H9 (cell line): Measurements from ENCODE around the gene CHTOP. TPM values are rescaled to one million over a fixed set of nuclear protein-coding genes. Genes with fewer than 3 reads are reported as not detected.

Experiments used
- DNase-seq: peaks from one replicate; pipeline ENCODE4 v3.0.0-alpha.2; 2017
- H2AFZ ChIP-seq: one replicate; pipeline ENCODE4 v1.6.1; 2013; ENCODE audit warnings: mild to moderate bottlenecking, low read length, control low read depth, moderate library complexity
- H2AK5ac ChIP-seq: 2 replicates; pipeline ENCODE4 v1.6.1; 2013; ENCODE audit warnings: low read length, control low read depth, mixed read lengths; ENCODE audit not compliant: insufficient read length
- H2BK120ac ChIP-seq: one replicate; pipeline ENCODE4 v1.6.1; 2013; ENCODE audit warnings: low read depth, mild to moderate bottlenecking, low read length, control low read depth, inconsistent platforms; ENCODE audit not compliant: poor library complexity, severe bottlenecking
- H2BK12ac ChIP-seq: 2 replicates; pipeline ENCODE4 v1.6.1; 2013; ENCODE audit warnings: low read length, control low read depth, mixed read lengths, low read depth; ENCODE audit not compliant: insufficient read length
- H2BK15ac ChIP-seq: 2 replicates; pipeline ENCODE4 v1.6.1; 2013; ENCODE audit warnings: low read depth, low read length, control low read depth
- H2BK20ac ChIP-seq: one replicate; pipeline ENCODE4 v1.6.1; 2013; ENCODE audit warnings: low read depth, mild to moderate bottlenecking, low read length, control low read depth, inconsistent platforms; ENCODE audit not compliant: poor library complexity, severe bottlenecking
- H2BK5ac ChIP-seq: 2 replicates; pipeline ENCODE4 v1.6.1; 2013; ENCODE audit warnings: low read length, control low read depth, mixed read lengths; ENCODE audit not compliant: insufficient read length
- H3K14ac ChIP-seq: 2 replicates; pipeline ENCODE4 v1.6.1; 2013; ENCODE audit warnings: low read length, control low read depth; ENCODE audit not compliant: insufficient read depth
- H3K18ac ChIP-seq: 2 replicates; pipeline ENCODE4 v1.6.1; 2013; ENCODE audit warnings: low read depth, mild to moderate bottlenecking, mixed read lengths, low read length, control low read depth; ENCODE audit not compliant: insufficient read length
- H3K23ac ChIP-seq: 2 replicates; pipeline ENCODE4 v1.6.1; 2013; ENCODE audit warnings: low read length, control low read depth, mixed read lengths, low read depth; ENCODE audit not compliant: insufficient read length
- H3K23me2 ChIP-seq: 2 replicates; pipeline ENCODE4 v1.6.1; 2013; ENCODE audit warnings: low read depth, mild to moderate bottlenecking, mixed read lengths, low read length, control low read depth; ENCODE audit not compliant: insufficient read length, poor library complexity, severe bottlenecking
- H3K27ac ChIP-seq: 2 replicates; pipeline ENCODE4 v1.5.1; 2013; ENCODE audit warnings: low read length, control low read depth, mixed read lengths, low read depth; ENCODE audit not compliant: insufficient read length
- H3K27me3 ChIP-seq: 2 replicates; pipeline ENCODE4 v1.6.1; 2013; ENCODE audit warnings: low read length, control low read depth, inconsistent platforms; ENCODE audit not compliant: insufficient read depth
- H3K4ac ChIP-seq: 2 replicates; pipeline ENCODE4 v1.6.1; 2013; ENCODE audit warnings: low read depth, mild to moderate bottlenecking, control low read depth, inconsistent platforms, low read length, moderate library complexity
- H3K4me1 ChIP-seq: 2 replicates; pipeline ENCODE4 v1.6.1; 2013; ENCODE audit warnings: low read length, control low read depth, inconsistent platforms; ENCODE audit not compliant: insufficient read depth
- H3K4me2 ChIP-seq: 2 replicates; pipeline ENCODE4 v1.6.1; 2013; ENCODE audit warnings: low read length, control low read depth, mixed read lengths; ENCODE audit not compliant: insufficient read length, insufficient read depth
- H3K56ac ChIP-seq: 2 replicates; pipeline ENCODE4 v1.6.1; 2013; ENCODE audit warnings: low read depth, mild to moderate bottlenecking, mixed read lengths, low read length, control low read depth; ENCODE audit not compliant: insufficient read length
- H3K79me1 ChIP-seq: 2 replicates; pipeline ENCODE4 v1.6.1; 2013; ENCODE audit warnings: low read depth, mild to moderate bottlenecking, moderate library complexity, low read length, control low read depth, inconsistent platforms; ENCODE audit not compliant: insufficient read depth, poor library complexity, severe bottlenecking
- H3K79me2 ChIP-seq: 2 replicates; pipeline ENCODE4 v1.6.1; 2013; ENCODE audit warnings: low read length, control low read depth, inconsistent platforms; ENCODE audit not compliant: insufficient read depth
- H3K9ac ChIP-seq: 2 replicates; pipeline ENCODE4 v1.6.1; 2013; ENCODE audit warnings: low read length, control low read depth, mixed read lengths; ENCODE audit not compliant: insufficient read length; ENCODE audit errors: extremely low read depth
- H3K9me3 ChIP-seq: one replicate; pipeline ENCODE4 v1.6.1; 2013; ENCODE audit warnings: low read depth, low read length, inconsistent platforms; ENCODE audit not compliant: control insufficient read depth
- H3T11ph ChIP-seq: one replicate; pipeline ENCODE4 v1.6.1; 2013; ENCODE audit warnings: mild to moderate bottlenecking, low read length, control low read depth, inconsistent platforms
- H4K20me1 ChIP-seq: one replicate; pipeline ENCODE4 v1.6.1; 2013; ENCODE audit not compliant: control insufficient read depth, insufficient read length, insufficient read depth
- H4K5ac ChIP-seq: 2 replicates; pipeline ENCODE4 v1.6.1; 2013; ENCODE audit warnings: low read depth, mild to moderate bottlenecking, mixed read lengths, low read length, control low read depth; ENCODE audit not compliant: insufficient read length
- H4K8ac ChIP-seq: replicated peaks from 2 replicates; pipeline ENCODE4 v1.6.1; 2013; ENCODE audit warnings: low read length, control low read depth, mixed read lengths, low read depth; ENCODE audit not compliant: insufficient read length
- H4K91ac ChIP-seq: 2 replicates; pipeline ENCODE4 v1.6.1; 2013; ENCODE audit warnings: low read depth, mild to moderate bottlenecking, moderate library complexity, mixed read lengths, low read length, control low read depth; ENCODE audit not compliant: insufficient read length
- H3K27ac Mint-ChIP-seq, 3 experiments: 2 replicates in 2 of 3; 3 replicates in 1 of 3; pipeline ENCODE4 v1.8.0; 2020 to 2021; ENCODE audit warnings: mixed read lengths in 3 of 3, mild to moderate bottlenecking in 1 of 3, moderate library complexity in 1 of 3
- H3K27me3 Mint-ChIP-seq: 2 replicates; pipeline ENCODE4 v1.8.0; 2021; ENCODE audit warnings: low read depth, mild to moderate bottlenecking, moderate library complexity, mixed read lengths
- H3K36me3 Mint-ChIP-seq, 3 experiments: 2 replicates in 2 of 3; 3 replicates in 1 of 3; pipeline ENCODE4 v1.8.0; 2020 to 2021; ENCODE audit warnings: low read depth in 3 of 3, mixed read lengths in 3 of 3; ENCODE audit not compliant: insufficient read depth in 1 of 3
- H3K4me1 Mint-ChIP-seq, 2 experiments: 2 replicates each; pipeline ENCODE4 v1.8.0; 2020; ENCODE audit warnings: mixed read lengths in 2 of 2
- H3K4me3 Mint-ChIP-seq, 2 experiments: 2 replicates in 1 of 2; 3 replicates in 1 of 2; pipeline ENCODE4 v1.8.0; 2020 to 2021; ENCODE audit warnings: mild to moderate bottlenecking in 2 of 2, mixed read lengths in 2 of 2, moderate library complexity in 1 of 2
- H3K9me3 Mint-ChIP-seq, 2 experiments: 2 replicates in 1 of 2; 3 replicates in 1 of 2; pipeline ENCODE4 v1.8.0; 2020; ENCODE audit warnings: mild to moderate bottlenecking in 2 of 2, mixed read lengths in 2 of 2, moderate library complexity in 1 of 2
- WGBS: extraction: QIAGEN DNeasy Blood & Tissue Kit; methylation state at CpG from one replicate; pipeline ENCODE4 v1.1.7; 2013; ENCODE audit warnings: missing lambda C conversion rate, low lambda C conversion rate, mixed read lengths; ENCODE audit not compliant: insufficient read length; ENCODE audit errors: extremely low coverage; 5-methylcytosine and 5-hydroxymethylcytosine counted together
- total RNA-seq: library from RNA; stranded (reverse); gene quantifications from 2 replicates; pipeline ENCODE4 v1.2.1, GENCODE V29; 2021
- TF ChIP-seq, protein P1 (sequence below): fragments of 200-600 bp; sonication (generic); conservative IDR thresholded peaks from 3 replicates; pipeline ENCODE4 v1.8.0; 2021; ENCODE audit warnings: antibody characterized with exemption, mild to moderate bottlenecking

The CHTOP gene
- total RNA-seq, 1 experiment from 2014 or later: 126 TPM

DNA sequence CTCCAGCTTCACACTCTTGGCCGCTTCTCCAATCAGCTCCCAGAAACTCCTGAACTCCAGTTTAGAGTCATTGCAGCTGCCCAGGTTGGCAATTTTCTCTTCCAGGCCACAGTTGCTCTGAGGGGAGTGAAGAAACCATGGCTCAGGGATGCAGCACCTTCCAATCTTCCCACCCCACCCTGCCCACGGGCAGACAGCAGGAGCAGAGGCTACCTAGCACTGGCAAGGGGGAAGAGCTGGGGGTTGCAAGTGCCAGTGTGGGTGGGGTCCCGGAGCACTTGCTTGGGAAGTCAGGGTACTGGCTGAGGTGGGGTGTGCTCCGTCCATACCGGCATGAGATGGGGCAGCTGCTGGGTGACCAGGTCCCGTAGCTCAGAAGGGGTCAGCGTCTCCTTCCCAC lies 19.0 kb upstream of the CHTOP start:
- H3K23ac ChIP-seq: no peak overlapping the region
- no peaks in the 10 kb centered on the region for H3K79me1 ChIP-seq
- WGBS: no CpG with 5 or more reads among the region's 7 CpGs
- no peak overlapping the region for H3K9ac ChIP-seq
- Mint-ChIP-seq H3K4me1 (peaks cover 23 to 48% of the 10 kb centered on the region in 2 experiments), H3K9me3 (no peaks in the 10 kb centered on the region), H3K4me3 (no peak overlapping the region), H3K27me3 (no peaks in the 10 kb centered on the region; the same call in 1 of the 2 replicates), H3K27ac (no peak overlapping the region), H3K36me3 (peaks cover 5 to 8% (median 5%) of the 10 kb centered on the region in 3 experiments; a peak in 5 of 7 replicates)
- no peaks in the 10 kb centered on the region for H3K9me3 ChIP-seq
- no peak overlapping the region for H2BK15ac ChIP-seq
- H3K27me3 ChIP-seq: no peaks in the 10 kb centered on the region
- H3K18ac ChIP-seq: no peak overlapping the region
- peaks cover 4% of the 10 kb centered on the region; the same call in 1 of the 2 replicates for H3K4me1 ChIP-seq
- H2BK12ac ChIP-seq: no peak overlapping the region
- no peak overlapping the region for H2BK20ac ChIP-seq
- H4K5ac ChIP-seq: no peak overlapping the region
- H3K79me2 ChIP-seq: no peaks in the 10 kb centered on the region
- no peaks in the 10 kb centered on the region for H4K20me1 ChIP-seq
- no peak overlapping the region for H3K27ac ChIP-seq
- H3T11ph ChIP-seq: no peak overlapping the region
- TF ChIP-seq, protein P1, sequence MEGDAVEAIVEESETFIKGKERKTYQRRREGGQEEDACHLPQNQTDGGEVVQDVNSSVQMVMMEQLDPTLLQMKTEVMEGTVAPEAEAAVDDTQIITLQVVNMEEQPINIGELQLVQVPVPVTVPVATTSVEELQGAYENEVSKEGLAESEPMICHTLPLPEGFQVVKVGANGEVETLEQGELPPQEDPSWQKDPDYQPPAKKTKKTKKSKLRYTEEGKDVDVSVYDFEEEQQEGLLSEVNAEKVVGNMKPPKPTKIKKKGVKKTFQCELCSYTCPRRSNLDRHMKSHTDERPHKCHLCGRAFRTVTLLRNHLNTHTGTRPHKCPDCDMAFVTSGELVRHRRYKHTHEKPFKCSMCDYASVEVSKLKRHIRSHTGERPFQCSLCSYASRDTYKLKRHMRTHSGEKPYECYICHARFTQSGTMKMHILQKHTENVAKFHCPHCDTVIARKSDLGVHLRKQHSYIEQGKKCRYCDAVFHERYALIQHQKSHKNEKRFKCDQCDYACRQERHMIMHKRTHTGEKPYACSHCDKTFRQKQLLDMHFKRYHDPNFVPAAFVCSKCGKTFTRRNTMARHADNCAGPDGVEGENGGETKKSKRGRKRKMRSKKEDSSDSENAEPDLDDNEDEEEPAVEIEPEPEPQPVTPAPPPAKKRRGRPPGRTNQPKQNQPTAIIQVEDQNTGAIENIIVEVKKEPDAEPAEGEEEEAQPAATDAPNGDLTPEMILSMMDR: no peak
- H2AK5ac ChIP-seq: no peak overlapping the region
- no peak overlapping the region for H2BK5ac ChIP-seq
- H3K56ac ChIP-seq: no peak overlapping the region
- H3K4me2 ChIP-seq: no peak overlapping the region
- H2BK120ac ChIP-seq: no peak overlapping the region
- H3K14ac ChIP-seq: no peak overlapping the region
- H4K91ac ChIP-seq: no peak overlapping the region
- DNase-seq: no peak
- H2AFZ ChIP-seq: no peak overlapping the region
- no peaks in the 10 kb centered on the region for H3K23me2 ChIP-seq
- H4K8ac ChIP-seq: no peak overlapping the region
- no peak overlapping the region for H3K4ac ChIP-seq
